Stimulated activated CD4-positive, alpha-beta T cell treated with anti-CD3 and anti-CD28 coated beads, Interleukin-4, amount 100 ng/mL, for 4 hours (primary cell): ENCODE data around the gene STRIP2.
A peak's percentile ranks its signal among the peaks of the same experiment; 100 is the strongest.
"Not testable (repeated sequence)": the region's sequence is repeated elsewhere in the genome, so short reads cannot be mapped to it uniquely, and the experiment has no call there.

Source experiments
- DNase-seq, 2 experiments: peaks; one replicate each; pipeline ENCODE4 v3.0.0-alpha.2; 2020

The STRIP2 gene, protein sequence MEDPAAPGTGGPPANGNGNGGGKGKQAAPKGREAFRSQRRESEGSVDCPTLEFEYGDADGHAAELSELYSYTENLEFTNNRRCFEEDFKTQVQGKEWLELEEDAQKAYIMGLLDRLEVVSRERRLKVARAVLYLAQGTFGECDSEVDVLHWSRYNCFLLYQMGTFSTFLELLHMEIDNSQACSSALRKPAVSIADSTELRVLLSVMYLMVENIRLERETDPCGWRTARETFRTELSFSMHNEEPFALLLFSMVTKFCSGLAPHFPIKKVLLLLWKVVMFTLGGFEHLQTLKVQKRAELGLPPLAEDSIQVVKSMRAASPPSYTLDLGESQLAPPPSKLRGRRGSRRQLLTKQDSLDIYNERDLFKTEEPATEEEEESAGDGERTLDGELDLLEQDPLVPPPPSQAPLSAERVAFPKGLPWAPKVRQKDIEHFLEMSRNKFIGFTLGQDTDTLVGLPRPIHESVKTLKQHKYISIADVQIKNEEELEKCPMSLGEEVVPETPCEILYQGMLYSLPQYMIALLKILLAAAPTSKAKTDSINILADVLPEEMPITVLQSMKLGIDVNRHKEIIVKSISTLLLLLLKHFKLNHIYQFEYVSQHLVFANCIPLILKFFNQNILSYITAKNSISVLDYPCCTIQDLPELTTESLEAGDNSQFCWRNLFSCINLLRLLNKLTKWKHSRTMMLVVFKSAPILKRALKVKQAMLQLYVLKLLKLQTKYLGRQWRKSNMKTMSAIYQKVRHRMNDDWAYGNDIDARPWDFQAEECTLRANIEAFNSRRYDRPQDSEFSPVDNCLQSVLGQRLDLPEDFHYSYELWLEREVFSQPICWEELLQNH

DNA sequence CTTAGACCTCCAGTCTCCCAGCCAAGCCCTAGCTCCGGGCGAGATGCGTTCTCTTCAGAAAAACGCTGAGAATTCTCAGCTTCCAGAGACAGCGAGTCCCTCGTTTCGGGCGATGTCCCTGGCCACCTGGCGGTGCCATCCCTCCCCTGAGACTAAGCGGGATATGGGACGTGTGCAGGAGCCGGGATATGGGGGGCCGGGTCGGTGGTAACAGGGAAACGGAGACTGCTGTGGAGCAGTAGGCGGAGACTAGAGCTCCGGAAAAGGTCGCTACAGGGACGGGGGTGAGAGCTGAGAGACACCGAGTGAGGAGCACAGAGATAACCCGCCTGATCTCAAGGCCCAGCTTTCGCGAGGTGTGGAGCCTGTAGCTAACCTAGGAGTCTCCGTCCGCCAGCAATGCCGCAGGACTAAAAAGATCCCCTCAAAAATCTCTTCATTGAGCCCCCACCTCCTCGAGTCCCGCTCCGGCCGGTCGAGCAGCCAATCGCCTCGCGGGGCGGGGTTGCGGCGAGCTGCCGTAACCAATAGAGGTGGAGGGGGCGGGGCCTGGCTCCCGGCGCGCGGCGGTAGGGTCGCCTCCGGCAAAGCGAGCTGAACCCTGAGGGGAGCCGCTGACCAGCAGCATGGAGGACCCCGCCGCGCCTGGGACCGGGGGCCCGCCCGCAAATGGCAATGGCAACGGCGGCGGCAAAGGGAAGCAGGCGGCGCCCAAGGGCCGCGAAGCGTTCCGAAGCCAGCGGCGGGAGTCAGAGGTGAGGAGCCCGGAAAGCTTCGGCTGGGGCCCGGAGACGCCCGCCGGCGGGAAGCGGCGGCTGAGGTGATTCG lies at the start of gene STRIP2:
Gene STRIP2 (plus strand): TSS at position 586 of the 828 bp plus-strand sequence. CDS start 41 bp downstream, at position 627.
- peak; percentile 87 to 96 for DNase-seq

DNA sequence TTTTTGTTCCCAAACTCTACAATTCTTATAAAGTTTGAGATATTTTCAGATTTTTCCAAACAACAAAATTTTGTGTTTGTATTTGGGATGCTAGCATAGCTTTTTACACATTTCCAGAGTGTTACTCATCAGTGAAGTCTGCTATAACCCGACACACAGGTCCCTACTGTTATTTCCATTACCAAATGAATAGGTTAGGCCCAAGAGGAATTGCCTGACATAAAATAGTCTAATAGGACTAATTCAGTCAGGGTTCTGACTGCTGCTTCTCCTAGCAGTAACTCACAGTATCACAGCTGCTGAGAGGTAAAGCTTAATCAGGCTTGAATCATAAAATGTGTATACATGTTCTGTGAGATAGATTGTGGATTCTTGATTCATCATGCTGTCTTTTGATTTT lies 49.1 kb upstream of the STRIP2 start:
- no peak for DNase-seq

DNA sequence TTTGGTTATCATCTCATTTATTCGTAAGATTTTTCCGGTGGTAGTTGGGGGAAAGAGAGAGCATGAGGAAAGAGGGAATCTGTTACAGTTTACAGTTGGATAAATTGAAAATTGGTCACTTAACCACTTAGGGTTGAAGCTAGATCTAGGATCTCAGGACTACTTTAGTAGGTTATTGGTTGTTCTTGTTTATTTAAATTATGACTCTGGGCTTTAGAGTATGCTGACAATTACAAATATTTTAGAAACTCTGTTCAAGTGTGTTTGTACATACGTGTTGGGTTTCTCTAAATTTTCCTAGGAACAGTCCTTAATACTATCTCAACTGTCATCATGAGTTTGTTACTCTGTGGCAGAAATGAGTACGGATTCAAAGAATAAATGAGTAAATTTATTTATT lies 48.6 kb upstream of the STRIP2 start:
- no peak for DNase-seq

- no peak for DNase-seq
Measured at GRCh38 chr7:129386506-129386905, 47.7 kb upstream of the STRIP2 start.

- DNase-seq: no peak
Measured at GRCh38 chr7:129387537-129387936, 46.7 kb upstream of the STRIP2 start.

DNA sequence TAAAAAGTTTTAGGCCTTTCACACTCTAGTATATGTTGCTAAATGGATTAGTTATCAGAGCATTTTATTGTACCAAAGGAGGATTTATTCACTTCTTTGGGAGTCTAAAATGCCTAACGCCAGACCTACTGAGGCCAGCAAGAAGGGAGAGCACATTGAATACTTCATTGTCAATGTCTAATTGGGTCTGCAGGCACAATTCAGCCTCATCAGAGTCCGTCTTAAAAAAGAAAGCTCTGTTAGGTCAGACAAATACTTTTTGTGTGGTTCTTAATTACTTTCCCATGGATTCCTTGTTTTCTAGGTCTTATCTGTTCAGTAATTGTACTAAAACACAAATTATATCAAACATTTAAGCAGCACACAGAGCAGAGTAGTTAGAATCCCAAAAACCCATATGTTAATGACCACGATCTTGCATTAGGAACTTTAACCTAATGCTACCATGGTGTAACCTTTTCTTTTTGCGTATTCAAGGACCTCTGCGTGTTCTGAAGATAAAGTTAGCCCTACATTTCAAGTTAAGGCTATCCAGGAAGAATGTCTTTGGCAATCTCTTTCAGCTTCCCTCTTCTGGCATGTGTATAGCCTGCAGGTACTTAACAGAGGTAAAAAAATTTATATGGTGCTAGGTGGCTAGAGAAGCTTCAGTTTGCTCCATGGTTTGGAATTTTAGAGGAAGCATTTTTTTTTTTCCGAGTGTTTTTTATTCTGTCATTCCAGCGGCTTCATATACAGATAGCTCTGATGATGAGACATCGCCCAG lies 45.7 kb upstream of the STRIP2 start:
- no peak for DNase-seq

GRCh38 chr7:129389829-129390228 lies 44.4 kb upstream of the STRIP2 start:
- DNase-seq: no peak

DNA sequence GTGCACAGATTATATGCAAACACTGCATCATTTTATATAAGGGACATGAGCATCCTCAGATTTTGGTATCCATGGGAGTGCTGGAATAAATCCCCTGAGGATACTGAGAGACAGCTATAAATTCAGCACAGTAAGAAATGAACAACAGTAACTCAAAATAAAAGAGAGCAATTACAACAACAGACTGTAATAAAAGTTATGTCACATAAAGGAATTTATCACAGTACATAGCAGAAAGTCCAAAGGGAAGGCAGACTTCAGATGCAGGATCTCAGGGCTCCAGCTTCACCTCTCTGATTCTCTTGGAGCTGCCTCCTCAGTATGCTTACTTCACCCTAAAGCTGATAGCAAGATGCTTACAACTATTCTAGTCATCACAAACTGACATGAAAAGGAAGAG lies 43.9 kb upstream of the STRIP2 start:
- DNase-seq: no peak

DNA sequence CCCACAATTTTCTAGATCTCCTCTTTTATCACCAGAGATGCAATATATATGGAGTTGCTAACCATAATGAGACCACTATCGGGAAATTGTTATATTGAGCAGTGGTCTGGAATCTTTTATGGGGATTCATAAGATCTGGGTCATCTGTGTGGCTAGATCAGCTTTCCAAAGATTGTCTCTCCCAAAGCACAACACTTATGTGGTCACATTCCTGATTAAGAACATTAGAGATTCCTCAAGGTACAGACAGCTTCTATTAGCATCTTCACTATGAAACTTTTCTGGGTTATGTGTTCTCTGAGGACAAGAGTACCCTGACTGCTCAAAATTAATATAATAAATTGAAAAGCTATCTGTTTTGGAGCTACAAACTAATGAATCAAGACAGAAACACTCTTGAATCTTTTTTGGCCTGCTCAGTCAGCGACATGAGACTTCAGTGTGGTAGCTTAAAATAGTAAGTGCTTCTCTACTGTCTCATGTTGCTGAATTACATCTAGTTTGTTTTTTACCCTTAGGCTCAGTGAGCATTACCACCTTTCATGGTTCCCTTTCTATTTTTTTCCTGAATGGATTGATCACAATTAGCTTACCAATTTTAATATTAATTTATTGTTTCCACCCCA lies 42.6 kb upstream of the STRIP2 start:
- no peak for DNase-seq

DNA sequence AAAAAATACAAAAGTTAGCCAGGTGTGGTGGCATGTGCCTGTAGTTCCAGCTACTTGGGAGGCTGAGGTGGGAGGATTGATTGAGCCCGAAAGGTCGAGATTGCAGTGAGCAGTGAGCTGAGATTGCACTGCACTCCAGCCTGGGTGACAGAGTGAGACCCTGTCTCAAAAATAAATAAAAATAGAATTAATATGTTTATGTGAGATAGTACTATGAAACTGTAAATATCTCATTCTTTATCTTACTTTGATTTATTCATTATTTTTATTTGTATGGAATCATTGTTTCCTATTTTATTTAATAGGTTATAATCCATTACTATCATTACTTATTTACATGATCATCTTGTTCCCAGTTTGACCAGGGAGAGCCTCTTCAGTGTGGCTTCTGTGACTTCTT lies 41.0 kb upstream of the STRIP2 start:
- DNase-seq: no peak

DNA sequence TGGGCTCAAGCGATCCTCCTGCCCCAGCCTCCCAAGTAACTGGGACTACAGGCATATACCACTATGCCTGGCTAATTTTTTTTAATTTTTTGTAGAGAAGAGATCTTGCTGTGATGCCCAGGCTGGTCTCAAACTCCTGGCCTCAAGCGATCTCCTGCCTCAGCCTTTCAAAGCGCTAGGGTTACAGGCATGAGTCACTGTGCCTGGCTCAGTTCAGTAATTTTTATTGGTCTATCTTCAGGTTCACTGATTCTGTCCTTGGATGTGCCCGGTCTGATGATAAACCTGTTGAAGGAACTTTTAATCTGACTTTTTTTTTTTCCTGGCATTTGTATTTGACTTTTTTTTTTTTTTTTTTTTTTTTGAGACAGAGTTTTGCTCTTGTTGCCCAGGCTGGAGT lies 40.1 kb upstream of the STRIP2 start:
- DNase-seq: no peak

GRCh38 chr7:129394982-129395914 lies 39.0 kb upstream of the STRIP2 start:
- no peak for DNase-seq

GRCh38 chr7:129401228-129401966 lies 32.8 kb upstream of the STRIP2 start:
- no peak for DNase-seq

GRCh38 chr7:129401967-129402860 lies 32.0 kb upstream of the STRIP2 start:
- DNase-seq: no peak

DNA sequence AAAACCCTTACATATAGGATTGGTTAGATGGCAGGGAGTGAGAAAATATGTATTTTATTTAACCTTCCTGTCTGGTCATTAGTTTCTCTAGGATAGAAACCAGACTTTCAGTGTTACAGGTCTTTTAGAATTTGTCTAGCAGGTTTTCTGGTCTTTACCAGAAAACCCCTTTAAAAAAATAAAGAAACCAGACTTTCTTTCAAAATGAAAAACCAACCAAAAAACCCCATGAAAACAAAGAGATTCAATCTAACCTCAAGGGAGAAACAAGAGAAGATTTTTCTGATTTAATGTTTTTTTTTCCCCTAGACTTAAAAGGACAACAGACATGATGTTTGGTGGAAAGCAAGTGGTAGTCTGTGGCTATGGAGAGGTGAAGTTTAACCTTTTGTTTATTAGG lies 28.7 kb upstream of the STRIP2 start:
- DNase-seq: no peak

GRCh38 chr7:129410238-129410637 lies 24.0 kb upstream of the STRIP2 start:
- DNase-seq: not testable (repeated sequence)

GRCh38 chr7:129412501-129412900 lies 21.7 kb upstream of the STRIP2 start:
- DNase-seq: no peak

DNA sequence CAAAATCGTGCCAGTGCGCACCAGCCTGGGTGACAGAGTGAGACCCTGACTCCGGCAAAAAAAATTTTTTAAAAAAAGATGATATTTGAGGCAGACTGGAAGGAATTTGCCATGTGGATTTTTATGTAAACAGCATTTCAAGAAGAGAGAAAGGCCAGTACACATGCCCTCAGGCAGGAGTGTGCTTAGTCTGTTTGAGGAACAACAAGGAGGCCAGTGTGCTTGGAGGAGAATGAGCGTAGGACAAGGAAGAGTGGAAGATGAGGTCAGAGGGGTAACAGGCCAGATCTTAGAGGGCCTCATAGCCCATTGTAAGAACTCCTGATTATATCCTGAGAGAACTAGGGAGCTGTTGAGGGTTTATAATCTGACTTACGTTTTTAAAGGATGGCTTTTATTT lies 17.2 kb upstream of the STRIP2 start:
- no peak for DNase-seq

DNA sequence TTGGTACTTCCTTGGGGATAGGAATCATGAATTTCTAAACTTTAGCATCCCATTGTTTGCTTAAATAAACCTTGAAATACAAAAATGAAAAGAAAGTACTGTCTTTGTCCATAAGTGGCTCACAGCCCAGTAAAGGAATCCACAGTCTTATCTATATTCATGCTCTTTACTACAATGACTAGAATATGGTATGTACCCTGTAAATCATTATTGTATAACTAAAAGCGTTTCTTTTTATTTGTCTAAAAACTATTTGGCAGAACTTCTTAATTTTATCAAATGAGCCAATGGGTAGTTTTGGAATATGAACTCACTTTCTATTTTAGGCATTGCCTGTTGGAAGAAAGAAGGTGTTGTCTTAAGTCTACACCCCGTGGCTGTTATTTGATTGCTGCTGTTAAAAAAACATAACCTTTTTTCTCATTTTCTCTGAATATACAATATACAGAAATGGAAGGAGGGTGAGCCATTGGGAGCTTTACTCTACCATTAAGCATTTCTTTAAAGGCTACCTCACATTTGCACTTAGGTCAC lies 12.4 kb upstream of the STRIP2 start:
- no peak for DNase-seq
